ENCODE data around the gene LPAR5. TPM values are rescaled to one million over a fixed set of nuclear protein-coding genes. Genes with fewer than 3 reads are reported as not detected.
"Not testable (repeated sequence)": the region's sequence is repeated elsewhere in the genome, so short reads cannot be mapped to it uniquely, and the experiment has no call there.

Gene LPAR5
- total RNA-seq, 2 donors from 2014 or later: 3.1 to 4.5 TPM

DNA sequence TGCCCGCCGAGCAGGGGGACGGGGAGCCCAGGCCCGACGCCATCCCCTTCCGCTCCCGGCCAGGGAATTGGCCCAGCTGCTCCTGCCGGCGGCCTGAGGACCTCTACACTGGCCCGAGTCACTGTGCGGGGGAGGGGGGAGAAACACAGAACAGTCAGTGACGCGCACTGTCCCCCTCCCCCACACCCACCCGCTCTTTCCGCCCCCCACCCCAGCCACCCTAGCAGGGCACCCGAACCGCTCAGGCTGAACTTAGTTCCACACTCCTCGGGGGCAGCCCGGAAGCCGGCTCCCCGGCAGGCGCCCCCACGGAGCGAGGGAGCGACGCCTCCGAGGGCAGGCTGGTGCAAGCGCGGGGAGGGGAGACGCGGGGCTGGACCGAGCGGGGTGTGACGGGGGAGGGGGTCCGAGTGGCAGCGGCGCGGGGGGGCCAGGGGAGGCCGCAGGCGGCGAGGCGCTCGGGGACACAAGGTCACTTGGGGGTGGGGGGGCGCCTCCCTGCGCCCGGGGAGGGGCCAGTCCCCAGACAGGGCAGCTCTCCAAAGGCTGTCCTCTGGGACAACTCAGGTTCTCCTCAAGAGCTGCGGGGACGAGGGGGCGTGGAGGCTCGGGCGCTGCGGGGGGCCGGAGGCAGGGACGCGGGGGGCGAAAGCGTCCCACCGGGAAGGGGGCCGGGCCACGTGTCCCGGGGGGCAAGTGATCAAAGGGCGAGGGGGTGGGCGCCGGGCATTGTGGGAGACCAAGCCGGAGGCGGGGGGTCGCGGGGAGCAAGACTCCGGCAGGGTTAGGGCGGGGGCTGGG lies 29.2 kb downstream of the LPAR5 start:
- ATAC-seq (replicated peaks): peak; percentile 47
- Mint-ChIP-seq H3K36me3 (ENCODE audit: low read depth) (peaks cover 47% of the 10 kb centered on the region), H3K4me3 (no peak overlapping the region), H3K9me3 (no peaks in the 10 kb centered on the region), H3K27me3 (no peaks in the 10 kb centered on the region), H3K27ac (peak overlapping the region; percentile 92), H3K4me1 (peaks cover 42% of the 10 kb centered on the region)

GRCh38 chr12:6605421-6606330 lies 30.1 kb downstream of the LPAR5 start:
- peak; percentile 57 for ATAC-seq (replicated peaks)
- peaks cover 56% of the 10 kb centered on the region for H3K36me3 Mint-ChIP-seq (ENCODE audit: low read depth)
- no peaks in the 10 kb centered on the region for H3K9me3 Mint-ChIP-seq
- no peaks in the 10 kb centered on the region for H3K27me3 Mint-ChIP-seq
- peaks cover 38% of the 10 kb centered on the region for H3K4me1 Mint-ChIP-seq
- peak overlapping the region; percentile 92 for H3K27ac Mint-ChIP-seq
- H3K4me3 Mint-ChIP-seq: no peak overlapping the region

GRCh38 chr12:6604259-6605029 lies 31.3 kb downstream of the LPAR5 start:
- Mint-ChIP-seq H3K27me3 (no peaks in the 10 kb centered on the region), H3K4me3 (no peak overlapping the region), H3K9me3 (no peaks in the 10 kb centered on the region), H3K4me1 (peaks cover 37% of the 10 kb centered on the region), H3K27ac (peak overlapping the region; percentile 92), H3K36me3 (ENCODE audit: low read depth) (peaks cover 68% of the 10 kb centered on the region)
- ATAC-seq (replicated peaks): no peak

- no peaks in the 10 kb centered on the region for H3K27me3 Mint-ChIP-seq
- H3K4me1 Mint-ChIP-seq: peaks cover 37% of the 10 kb centered on the region
- no peak overlapping the region for H3K4me3 Mint-ChIP-seq
- H3K36me3 Mint-ChIP-seq (ENCODE audit: low read depth): peaks cover 81% of the 10 kb centered on the region
- ATAC-seq (replicated peaks): no peak
- no peaks in the 10 kb centered on the region for H3K9me3 Mint-ChIP-seq
- H3K27ac Mint-ChIP-seq: peak overlapping the region; percentile 92
Observed at GRCh38 chr12:6603095-6603567, 32.6 kb downstream of the LPAR5 start.

GRCh38 chr12:6602526-6602925 lies 33.2 kb downstream of the LPAR5 start:
- no peak for ATAC-seq (replicated peaks)
- Mint-ChIP-seq H3K27me3 (no peaks in the 10 kb centered on the region), H3K9me3 (no peaks in the 10 kb centered on the region), H3K36me3 (ENCODE audit: low read depth) (peaks cover 87% of the 10 kb centered on the region), H3K27ac (peak overlapping the region; percentile 92), H3K4me3 (no peak overlapping the region), H3K4me1 (peaks cover 42% of the 10 kb centered on the region)

DNA sequence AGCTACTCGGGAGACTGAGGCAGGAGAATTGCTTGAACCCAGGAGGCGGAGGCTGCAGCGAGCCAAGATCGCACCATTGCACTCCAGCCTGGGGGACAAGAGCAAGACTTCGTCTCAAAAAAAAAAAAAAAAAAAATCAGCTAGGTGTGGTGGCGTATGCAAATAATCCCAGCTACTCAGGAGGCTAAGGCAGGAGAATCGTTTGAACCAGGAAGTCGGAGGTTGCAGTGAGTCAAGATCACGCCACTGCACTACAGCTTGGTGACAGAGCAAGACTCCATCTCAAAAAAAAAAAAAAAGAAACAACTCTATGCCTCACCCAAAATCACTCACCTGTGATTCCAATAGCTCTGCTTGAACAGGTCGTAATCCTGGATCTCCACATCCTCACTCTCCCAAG lies 40.1 kb downstream of the LPAR5 start:
- Mint-ChIP-seq H3K36me3 (ENCODE audit: low read depth) (peaks cover 99% of the 10 kb centered on the region), H3K27ac (peak overlapping the region; percentile 24), H3K4me1 (peaks cover 19% of the 10 kb centered on the region)
- not testable (repeated sequence) for H3K9me3 Mint-ChIP-seq; H3K4me3 Mint-ChIP-seq; ATAC-seq (replicated peaks); H3K27me3 Mint-ChIP-seq

DNA sequence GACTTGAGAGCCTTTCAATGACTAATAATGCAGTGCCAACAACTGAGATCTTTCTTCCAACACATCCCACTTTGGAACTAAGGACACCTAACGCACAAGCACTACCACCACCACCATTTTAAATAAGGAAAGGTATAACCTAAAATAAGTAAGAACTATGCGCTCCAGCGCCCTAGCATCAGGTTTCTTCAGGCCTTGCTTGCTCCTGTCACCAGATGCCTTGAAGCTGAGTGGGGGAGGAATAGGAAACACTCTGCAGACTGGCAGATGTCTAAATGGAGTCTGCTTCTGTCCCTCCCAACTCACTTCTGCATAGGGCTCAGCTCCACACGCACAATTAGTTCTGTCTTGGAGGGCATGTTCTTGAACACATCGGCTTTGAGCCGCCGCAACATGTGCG lies 43.7 kb downstream of the LPAR5 start:
- peaks cover 20% of the 10 kb centered on the region for H3K4me1 Mint-ChIP-seq
- H3K4me3 Mint-ChIP-seq: no peak overlapping the region
- no peaks in the 10 kb centered on the region for H3K27me3 Mint-ChIP-seq
- H3K36me3 Mint-ChIP-seq (ENCODE audit: low read depth): peaks cover 99% of the 10 kb centered on the region
- no peak for ATAC-seq (replicated peaks)
- H3K9me3 Mint-ChIP-seq: no peaks in the 10 kb centered on the region
- H3K27ac Mint-ChIP-seq: peak overlapping the region; percentile 77

DNA sequence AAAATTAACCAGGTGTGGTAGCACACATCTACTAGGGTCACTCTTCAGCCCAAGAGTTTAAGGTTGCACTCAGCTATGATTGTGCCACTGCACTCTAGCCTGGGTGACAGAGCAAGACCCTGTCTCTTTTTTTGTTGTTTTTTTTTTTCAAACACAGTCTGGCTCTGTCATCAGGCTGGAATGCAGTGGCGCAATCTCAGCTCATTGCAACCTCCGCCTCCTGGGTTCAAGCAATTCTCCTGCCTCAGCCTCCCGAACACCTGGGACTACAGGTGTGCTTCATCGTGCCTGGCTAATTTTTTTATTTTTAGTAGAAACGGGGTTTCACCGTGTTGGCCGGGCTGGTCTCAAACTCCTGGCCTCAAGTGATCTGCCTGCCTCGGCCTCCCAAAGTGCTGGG lies 49.2 kb downstream of the LPAR5 start:
- not testable (repeated sequence) for ATAC-seq (replicated peaks); H3K4me3 Mint-ChIP-seq; H3K27ac Mint-ChIP-seq; H3K9me3 Mint-ChIP-seq; H3K27me3 Mint-ChIP-seq
- Mint-ChIP-seq H3K36me3 (ENCODE audit: low read depth) (peaks cover 100% of the 10 kb centered on the region), H3K4me1 (peaks cover 10% of the 10 kb centered on the region)

GRCh38 chr12:6584293-6584692 lies 51.5 kb downstream of the LPAR5 start:
- no peak overlapping the region for H3K4me3 Mint-ChIP-seq

DNA sequence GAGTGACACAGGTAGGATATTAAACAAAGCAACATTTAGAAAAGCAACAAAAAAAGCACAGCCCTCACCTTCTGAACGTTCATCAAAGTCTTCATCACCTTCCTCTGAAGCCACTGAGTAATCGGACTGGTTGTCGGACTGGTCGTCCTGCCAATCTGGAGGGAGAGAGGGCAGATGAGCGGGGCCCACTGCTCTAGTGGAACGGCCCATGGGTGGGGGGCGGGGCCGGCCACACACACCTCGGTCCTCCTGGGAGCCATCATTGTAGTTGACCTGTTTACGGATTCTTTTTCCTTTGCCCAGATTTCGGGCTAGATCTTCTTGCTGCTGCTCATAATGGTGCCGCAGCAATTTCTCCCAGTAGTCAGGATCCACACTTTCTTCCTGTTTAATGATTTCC lies 52.8 kb downstream of the LPAR5 start:
- H3K4me3 Mint-ChIP-seq: no peak overlapping the region
- H3K27me3 Mint-ChIP-seq: no peaks in the 10 kb centered on the region
- peak overlapping the region; percentile 52 for H3K27ac Mint-ChIP-seq
- peaks cover 5% of the 10 kb centered on the region for H3K4me1 Mint-ChIP-seq
- H3K9me3 Mint-ChIP-seq: no peaks in the 10 kb centered on the region
- H3K36me3 Mint-ChIP-seq (ENCODE audit: low read depth): peaks cover 100% of the 10 kb centered on the region
- ATAC-seq (replicated peaks): no peak

More at GRCh38 chr12:6584293-6584692, 51.5 kb downstream of the LPAR5 start:
- Mint-ChIP-seq H3K9me3 (no peaks in the 10 kb centered on the region), H3K27me3 (no peaks in the 10 kb centered on the region), H3K27ac (no peak overlapping the region), H3K36me3 (ENCODE audit: low read depth) (peaks cover 100% of the 10 kb centered on the region), H3K4me1 (peaks cover 5% of the 10 kb centered on the region)
- ATAC-seq (replicated peaks): no peak

DNA sequence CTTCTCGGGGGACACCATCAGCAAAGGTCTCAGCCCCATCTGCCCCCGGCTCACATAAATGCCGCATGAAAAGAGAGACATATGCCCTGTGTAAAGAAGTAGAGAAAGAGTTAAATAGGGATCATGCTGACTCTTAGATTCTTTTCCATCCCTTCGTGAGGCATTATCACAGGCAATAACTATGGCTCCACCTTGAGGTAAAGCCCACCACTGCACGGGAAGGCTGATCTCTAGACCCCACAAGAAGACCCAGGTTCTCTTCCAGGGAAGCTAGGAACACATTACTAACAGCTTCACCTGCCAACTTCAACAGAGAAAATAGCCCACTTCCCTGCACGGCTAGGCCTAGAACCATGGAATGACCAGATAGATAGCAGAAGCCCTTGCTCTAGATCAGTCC lies 53.6 kb downstream of the LPAR5 start:
- no peak for ATAC-seq (replicated peaks)
- Mint-ChIP-seq H3K27ac (peak overlapping the region; percentile 52), H3K27me3 (no peaks in the 10 kb centered on the region), H3K36me3 (ENCODE audit: low read depth) (peaks cover 100% of the 10 kb centered on the region), H3K4me1 (no peaks in the 10 kb centered on the region), H3K9me3 (no peaks in the 10 kb centered on the region), H3K4me3 (no peak overlapping the region)

DNA sequence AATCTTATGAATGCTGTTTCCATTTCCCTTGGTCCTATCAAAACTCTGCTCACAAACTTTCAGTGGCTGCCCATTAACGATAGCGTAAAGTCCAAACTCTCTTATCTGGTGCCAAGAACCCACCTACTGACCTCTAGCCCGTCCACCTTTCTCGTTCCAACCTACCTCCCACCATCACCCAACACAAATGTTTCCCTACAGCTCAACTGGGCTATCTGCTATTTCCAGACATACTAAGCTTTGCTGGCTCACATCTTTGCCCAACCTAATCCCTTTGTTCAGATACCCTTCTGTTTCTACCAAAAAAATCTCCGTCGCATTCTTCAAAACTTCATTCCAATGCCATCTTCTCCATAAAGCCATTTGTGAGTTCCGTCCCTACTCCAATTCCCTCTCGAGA lies 60.1 kb downstream of the LPAR5 start:
- no peak for ATAC-seq (replicated peaks)
- Mint-ChIP-seq H3K36me3 (ENCODE audit: low read depth) (peaks cover 100% of the 10 kb centered on the region), H3K9me3 (no peaks in the 10 kb centered on the region), H3K4me3 (peak overlapping the region; percentile 45), H3K4me1 (peaks cover 17% of the 10 kb centered on the region), H3K27me3 (no peaks in the 10 kb centered on the region), H3K27ac (peak overlapping the region; percentile 30)

DNA sequence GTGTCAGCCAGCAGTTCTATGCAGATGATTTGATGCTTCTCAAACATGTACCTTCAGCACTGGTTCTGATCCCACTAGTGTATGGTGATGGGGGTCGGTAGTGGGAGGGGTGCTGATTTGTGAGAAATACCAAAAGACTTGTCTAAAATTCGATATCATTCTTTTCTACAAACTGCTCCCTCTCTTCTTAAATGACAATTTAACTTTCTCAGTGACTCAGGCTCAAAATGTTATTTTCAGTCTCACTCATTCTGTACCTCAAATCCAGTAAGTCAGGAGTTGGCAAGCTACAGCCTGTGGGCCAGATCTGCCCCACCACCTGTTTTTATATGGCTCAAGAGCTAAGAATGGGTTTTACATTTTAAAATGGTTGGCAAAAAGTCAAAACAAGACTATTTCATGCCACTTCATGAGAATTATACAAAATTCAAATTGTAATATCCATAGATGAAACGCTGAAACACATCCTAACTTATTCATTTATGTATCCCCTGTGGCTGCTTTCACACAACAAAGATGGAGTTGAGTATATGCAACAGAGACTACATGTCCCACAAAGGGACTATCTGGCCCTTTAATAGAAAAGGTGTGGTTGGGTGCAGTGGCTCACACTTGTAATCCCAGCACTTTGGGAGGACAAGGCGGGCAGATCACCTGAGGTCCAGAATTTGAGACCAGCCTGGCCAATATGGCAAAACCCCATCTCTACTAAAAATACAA lies 61.0 kb downstream of the LPAR5 start:
- H3K9me3 Mint-ChIP-seq: no peaks in the 10 kb centered on the region
- H3K4me3 Mint-ChIP-seq: peak overlapping the region; percentile 45
- peak; percentile 87 for ATAC-seq (replicated peaks)
- peak overlapping the region; percentile 30 for H3K27ac Mint-ChIP-seq
- H3K36me3 Mint-ChIP-seq (ENCODE audit: low read depth): peaks cover 100% of the 10 kb centered on the region
- H3K27me3 Mint-ChIP-seq: no peaks in the 10 kb centered on the region
- H3K4me1 Mint-ChIP-seq: peaks cover 22% of the 10 kb centered on the region
